AG10803 (cell line): ENCODE results near the gene TULP3.
A peak's percentile ranks its signal among the peaks of the same experiment; 100 is the strongest.

ENCODE experiments used
- DNase-seq: peaks from one replicate; pipeline ENCODE4 v3.0.0; 2010; ENCODE audit warnings: low read depth
- H3K4me3 ChIP-seq: 2 replicates; pipeline ENCODE4 v1.5.1; 2011; ENCODE audit warnings: mild to moderate bottlenecking, low read length, control low read depth
- CTCF ChIP-seq: conservative IDR thresholded peaks from 2 replicates; pipeline ENCODE4 v1.5.1; 2011; ENCODE audit warnings: mild to moderate bottlenecking, low read length, control low read depth, inconsistent platforms

The TULP3 gene

GRCh38 chr12:2904260-2904659 is 13.6 kb downstream of the TULP3 start:
- no peak overlapping the region for H3K4me3 ChIP-seq
- no peak for DNase-seq
- no peak for TF ChIP-seq CTCF

- no peak for DNase-seq
- H3K4me3 ChIP-seq, result no peak overlapping the region
- no peak for TF ChIP-seq CTCF
Observed at GRCh38 chr12:2912216-2912575, 21.5 kb downstream of the TULP3 start.

GRCh38 chr12:2919249-2919648 is 28.6 kb downstream of the TULP3 start:
- DNase-seq, result no peak
- H3K4me3 ChIP-seq, result no peak overlapping the region
- TF ChIP-seq CTCF, result no peak

- no peak overlapping the region for H3K4me3 ChIP-seq
- TF ChIP-seq CTCF, result no peak
- DNase-seq, result peak; percentile 10
Observed at GRCh38 chr12:2922329-2922728, 31.6 kb downstream of the TULP3 start.

GRCh38 chr12:2923057-2923456 is 32.4 kb downstream of the TULP3 start:
- no peak overlapping the region for H3K4me3 ChIP-seq
- no peak for TF ChIP-seq CTCF
- DNase-seq, result no peak

- DNase-seq, result peak; percentile 17
- no peak overlapping the region for H3K4me3 ChIP-seq
- no peak for TF ChIP-seq CTCF
Observed at GRCh38 chr12:2924019-2924418, 33.3 kb downstream of the TULP3 start.

- DNase-seq, result no peak
- TF ChIP-seq CTCF, result no peak
- no peak overlapping the region for H3K4me3 ChIP-seq
Observed at GRCh38 chr12:2925322-2925995, 34.8 kb downstream of the TULP3 start.
